Kidney (tissue), 14 donors: ENCODE data around the gene CABP1. TPM values are rescaled to one million over a fixed set of nuclear protein-coding genes. Genes with fewer than 3 reads are reported as not detected.
"Not testable (repeated sequence)": the region's sequence is repeated elsewhere in the genome, so short reads cannot be mapped to it uniquely, and the experiment has no call there.

Source experiments
- DNase-seq, 5 donors: peaks; one replicate each; pipeline ENCODE4 v3.0.0-alpha.2; 2013 to 2020
- FAIRE-seq: peaks from 2 replicates; lab custom pipeline; 2012; peaks lifted over from hg19 to GRCh38; lab: Jason Lieb, UNC
- H3K27ac ChIP-seq, 2 donors: one replicate each; pipeline ENCODE4 v1.7.0; 2013; ENCODE audit warnings: low read depth in 2 of 2, low read length in 2 of 2, inconsistent platforms in 1 of 2
- H3K27me3 ChIP-seq: one replicate; pipeline ENCODE4 v1.7.1; 2013; ENCODE audit warnings: low read length, inconsistent platforms; ENCODE audit not compliant: control insufficient read depth, insufficient read depth
- H3K36me3 ChIP-seq, 3 donors: one replicate each; pipeline versions ENCODE4 v1.7.0 to v1.7.1; 2013; ENCODE audit warnings: low read length in 3 of 3, control low read depth in 1 of 3, inconsistent platforms in 1 of 3; ENCODE audit not compliant: insufficient read depth in 3 of 3, control insufficient read depth in 2 of 3
- H3K4me1 ChIP-seq, 3 donors: one replicate each; pipeline versions ENCODE4 v1.7.0 to v1.7.1; 2013; ENCODE audit warnings: low read length in 3 of 3, inconsistent platforms in 1 of 3, low read depth in 1 of 3; ENCODE audit not compliant: control insufficient read depth in 2 of 3, insufficient read depth in 2 of 3
- H3K4me3 ChIP-seq, 3 donors: one replicate each; pipeline versions ENCODE4 v1.7.0 to v1.8.1; 2013; ENCODE audit warnings: low read length in 3 of 3, control low read depth in 1 of 3, inconsistent platforms in 1 of 3
- H3K9ac ChIP-seq, 3 donors: one replicate each; pipeline versions ENCODE4 v1.7.0 to v1.7.1; 2013; ENCODE audit warnings: low read length in 3 of 3, control low read depth in 1 of 3, inconsistent platforms in 1 of 3
- H3K9me3 ChIP-seq, 3 donors: one replicate each; pipeline versions ENCODE4 v1.7.0 to v1.7.1; 2013; ENCODE audit warnings: low read length in 3 of 3, control low read depth in 1 of 3, inconsistent platforms in 1 of 3; ENCODE audit not compliant: control insufficient read depth in 2 of 3, insufficient read depth in 1 of 3
- intact Hi-C: fragments of 100-400 bp; cut with DNase I; formaldehyde crosslinking; loops from one replicate; pipeline ENCODE4 v1.11.1; 2022
- polyA plus RNA-seq: library from polyadenylated mRNA; stranded (reverse); fragments of 350-450 nt; fragmentation: Illumina TruSeq; extraction: RNeasy Lipid Tissue Mini Kit (QIAGEN cat#74804); gene quantifications from one replicate; pipeline ENCODE4 v1.2.3, GENCODE V29; 2014; ENCODE audit warnings: low read depth, low replicate concordance; ENCODE audit not compliant: insufficient read depth
- total RNA-seq: library from RNA; stranded (reverse); fragmentation: NEBNext Ultra II Directional; extraction: Animal tissue kit (Norgen Biotek cat#: 25700); gene quantifications from one replicate; pipeline ENCODE4 v1.2.1, GENCODE V29; 2021
- TF ChIP-seq, protein P1 (sequence below): IDR thresholded peaks from 3 replicates; pipeline ENCODE4 v1.5.1; 2012; ENCODE audit warnings: mild to moderate bottlenecking, moderate library complexity, borderline replicate concordance; ENCODE audit not compliant: insufficient read depth; ENCODE audit errors: extremely low read depth
- donor health status: control.
- donor health status: control.
- donor health status: control.
- donor health status: control.
- donor health status: control.
- donor health status: DM: yes; HTN: yes; CAD: no.
- donor health status: Normal renal cell carcinoma (clear cell type).

The CABP1 gene
- total and polyA plus RNA-seq, 2 donors from 2014 or later, result 2.0 to 24.1 TPM

DNA sequence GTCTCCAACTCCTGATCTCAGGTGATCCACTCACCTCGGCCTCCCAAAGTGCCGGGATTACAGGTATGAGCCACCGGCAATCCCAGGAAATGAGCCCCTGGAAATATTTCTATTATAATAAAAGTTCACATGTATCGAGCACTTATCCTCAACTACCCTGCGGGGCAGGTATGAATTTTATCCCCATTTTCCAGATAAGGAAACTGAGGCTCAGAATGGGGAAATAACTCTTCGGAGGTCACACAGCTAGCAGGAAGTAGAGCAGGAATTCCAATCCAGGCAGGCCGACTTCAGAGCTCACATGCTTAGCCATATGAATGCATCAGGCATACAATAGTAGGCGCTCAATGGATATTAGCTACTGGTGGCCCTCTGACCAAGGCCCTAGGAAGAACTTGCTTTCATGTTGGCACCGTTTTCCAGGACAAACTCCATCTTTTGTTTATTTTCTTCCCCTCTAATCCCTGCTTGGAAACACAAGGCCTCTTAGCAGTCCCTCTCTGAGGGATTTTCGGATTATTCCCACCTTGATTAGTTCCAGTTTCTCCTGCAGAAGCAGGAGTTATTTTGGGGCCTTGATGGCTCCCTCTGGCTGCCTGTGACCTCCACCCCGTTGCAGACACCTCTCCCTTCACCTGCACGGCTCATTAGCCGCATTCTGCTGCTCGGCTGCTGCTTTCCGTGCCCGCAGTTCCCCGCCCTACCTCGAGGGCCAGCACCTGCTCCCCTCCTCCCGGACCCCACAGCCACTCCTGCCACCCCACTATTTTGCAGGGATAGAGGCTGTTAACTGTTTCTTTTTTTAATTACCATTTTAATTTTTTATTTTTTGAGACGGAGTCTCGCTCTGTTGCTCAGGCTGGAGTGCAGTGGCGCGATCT lies 40.5 kb upstream of the CABP1 start:
- TF ChIP-seq, protein P1, sequence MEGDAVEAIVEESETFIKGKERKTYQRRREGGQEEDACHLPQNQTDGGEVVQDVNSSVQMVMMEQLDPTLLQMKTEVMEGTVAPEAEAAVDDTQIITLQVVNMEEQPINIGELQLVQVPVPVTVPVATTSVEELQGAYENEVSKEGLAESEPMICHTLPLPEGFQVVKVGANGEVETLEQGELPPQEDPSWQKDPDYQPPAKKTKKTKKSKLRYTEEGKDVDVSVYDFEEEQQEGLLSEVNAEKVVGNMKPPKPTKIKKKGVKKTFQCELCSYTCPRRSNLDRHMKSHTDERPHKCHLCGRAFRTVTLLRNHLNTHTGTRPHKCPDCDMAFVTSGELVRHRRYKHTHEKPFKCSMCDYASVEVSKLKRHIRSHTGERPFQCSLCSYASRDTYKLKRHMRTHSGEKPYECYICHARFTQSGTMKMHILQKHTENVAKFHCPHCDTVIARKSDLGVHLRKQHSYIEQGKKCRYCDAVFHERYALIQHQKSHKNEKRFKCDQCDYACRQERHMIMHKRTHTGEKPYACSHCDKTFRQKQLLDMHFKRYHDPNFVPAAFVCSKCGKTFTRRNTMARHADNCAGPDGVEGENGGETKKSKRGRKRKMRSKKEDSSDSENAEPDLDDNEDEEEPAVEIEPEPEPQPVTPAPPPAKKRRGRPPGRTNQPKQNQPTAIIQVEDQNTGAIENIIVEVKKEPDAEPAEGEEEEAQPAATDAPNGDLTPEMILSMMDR, result no peak
- no peaks in the 10 kb centered on the region for H3K9me3 ChIP-seq
- FAIRE-seq (no peak), DNase-seq (peak in 3 of 5 donors; percentile 35 to 50 (median 48))
- intact Hi-C loops, result no loop called here
- H3K4me1 ChIP-seq, result peaks cover 0 to 13% (median 7%) of the 10 kb centered on the region in 3 donors
- no peaks in the 10 kb centered on the region for H3K36me3 ChIP-seq
- H3K27me3 ChIP-seq, result no peaks in the 10 kb centered on the region
- peak overlapping the region in 1 of 3 donors; percentile 16 for H3K9ac ChIP-seq
- no peak overlapping the region for H3K4me3 ChIP-seq
- H3K27ac ChIP-seq, result peak overlapping the region; percentile 88 to 89

- DNase-seq, H3K9ac ChIP-seq, FAIRE-seq, H3K9me3 ChIP-seq, H3K27me3 ChIP-seq, H3K36me3 ChIP-seq, intact Hi-C loops, H3K4me3 ChIP-seq, H3K27ac ChIP-seq: not testable (repeated sequence)
- peaks cover 0 to 13% (median 7%) of the 10 kb centered on the region in 3 donors for H3K4me1 ChIP-seq
These were observed 38.0 kb upstream of the CABP1 start for GRCh38 chr12:120602416-120602815.

DNA sequence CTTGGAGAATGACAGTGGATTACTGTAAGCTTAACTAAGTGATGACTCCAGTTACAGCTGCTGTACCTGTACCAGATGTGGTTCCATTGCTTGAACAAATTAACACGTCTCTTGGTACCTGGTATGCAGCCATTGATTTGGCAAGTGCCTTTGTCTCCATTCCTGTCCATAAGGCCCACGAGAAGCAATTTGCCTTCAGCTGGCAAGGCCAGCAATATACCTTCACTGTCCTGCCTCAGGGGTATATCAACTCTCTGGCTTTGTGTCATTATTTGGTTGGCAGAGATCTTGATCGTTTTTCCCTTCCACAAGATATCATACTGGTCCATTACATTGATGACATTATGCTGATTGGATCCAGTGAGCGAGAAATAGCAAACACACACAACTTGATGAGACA lies 29.9 kb upstream of the CABP1 start:
- Histone ChIP-seq H3K4me3 (no peak overlapping the region), H3K4me1 (no peaks in the 10 kb centered on the region), H3K36me3 (no peaks in the 10 kb centered on the region), H3K9me3 (no peaks in the 10 kb centered on the region), H3K27ac (no peak overlapping the region), H3K27me3 (no peaks in the 10 kb centered on the region), H3K9ac (no peak overlapping the region)
- TF ChIP-seq, protein P1, result no peak
- FAIRE-seq (no peak), DNase-seq (no peak)
- intact Hi-C loops, result no loop called here

GRCh38 chr12:120611534-120611933 lies 28.9 kb upstream of the CABP1 start:
- DNase-seq, H3K9me3 ChIP-seq, H3K36me3 ChIP-seq, H3K27me3 ChIP-seq, H3K9ac ChIP-seq, H3K4me1 ChIP-seq, H3K4me3 ChIP-seq, intact Hi-C loops, FAIRE-seq, H3K27ac ChIP-seq: not testable (repeated sequence)
